ENCODE measurements around the gene KIF4B. TPM values are rescaled to one million over a fixed set of nuclear protein-coding genes. Genes with fewer than 3 reads are reported as not detected.
"Not testable (repeated sequence)": the region's sequence is repeated elsewhere in the genome, so short reads cannot be mapped to it uniquely, and the experiment has no call there.

The KIF4B gene
- total and polyA plus RNA-seq, 2 of the 13 experiments (the other 11 are each of a cell fraction or from before 2014, with no cell fraction given): 0.04 TPM; not detected in 1

DNA sequence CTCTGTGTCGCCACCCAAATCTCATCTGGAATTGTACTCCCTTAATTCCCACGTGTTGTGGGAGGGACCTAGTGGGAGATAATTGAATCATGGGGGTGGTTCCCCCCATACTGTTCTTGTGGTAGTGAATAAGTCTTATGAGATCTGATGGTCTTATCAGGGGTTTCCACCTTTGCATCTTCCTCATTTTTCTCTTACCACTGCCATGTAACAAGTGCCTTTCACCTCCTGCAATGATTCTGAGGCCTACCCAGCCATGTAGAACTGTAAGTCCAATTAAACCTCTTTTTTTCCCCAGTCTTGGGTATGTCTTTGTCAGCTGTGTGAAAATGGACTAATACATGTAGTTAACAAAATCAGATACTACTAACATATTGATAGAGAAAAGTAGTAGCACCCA, 35.3 kb upstream of the KIF4B start:
- not testable (repeated sequence) for H3K36me3 ChIP-seq (replicated peaks in 1 of 2; ENCODE audit: control insufficient read depth in 1 of 2, insufficient read depth in 2 of 2, low read length in 2 of 2); BruUV-seq (replicated peaks)

DNA sequence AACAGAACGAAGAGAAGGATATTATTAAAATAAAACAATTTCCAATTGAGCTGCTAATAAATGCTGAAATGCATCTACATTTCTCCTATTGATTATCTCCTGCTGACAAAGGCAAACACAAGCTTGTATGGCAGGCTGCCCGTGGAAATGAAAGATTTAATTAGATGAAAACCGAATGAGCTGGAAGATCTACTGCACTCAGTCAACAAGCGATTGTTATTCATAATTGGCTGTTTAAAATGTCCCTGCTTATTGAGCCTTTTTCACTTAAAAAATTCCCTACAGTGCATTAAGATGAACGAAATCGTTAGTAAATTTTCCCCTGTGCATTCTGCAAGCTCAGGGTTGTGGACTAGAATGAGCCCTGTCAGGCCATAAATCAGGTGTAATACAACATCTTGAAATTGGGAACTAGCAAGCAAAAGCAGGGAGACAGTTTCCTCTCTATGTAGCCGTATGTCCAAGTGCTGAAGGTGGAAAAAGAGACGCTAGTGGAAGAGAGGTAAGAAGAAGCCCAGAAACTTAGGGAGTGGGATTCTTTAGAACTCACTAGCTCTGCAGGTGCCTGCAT, 28.5 kb upstream of the KIF4B start:
- ChIA-PET CTCF (ENCODE audit: low intra/inter-chr PET ratio, low total read pairs) (no interaction called here), POLR2A (no interaction called here)
- H3K9ac ChIP-seq (ENCODE audit: insufficient read depth, low read depth, low read length): no peak overlapping the region
- H3K36me3 ChIP-seq (replicated peaks in 1 of 2; ENCODE audit: control insufficient read depth in 1 of 2, insufficient read depth in 2 of 2, low read length in 2 of 2): no peaks in the 10 kb centered on the region
- no peaks in the 10 kb centered on the region for H3K9me3 ChIP-seq (ENCODE audit: low read length)
- H4K20me1 ChIP-seq (ENCODE audit: insufficient read depth, low read length): no peaks in the 10 kb centered on the region
- ATAC-seq (no peak), DNase-seq (ENCODE audit: low spot score) (no peak), FAIRE-seq (no peak)
- no peak overlapping the region for H2AFZ ChIP-seq (ENCODE audit: low read length)
- no peaks in the 10 kb centered on the region for H3K4me1 ChIP-seq (ENCODE audit: insufficient read depth, low read length)
- no peak overlapping the region for H3K4me2 ChIP-seq (ENCODE audit: low read depth, low read length)
- no peaks in the 10 kb centered on the region for H3K79me2 ChIP-seq (ENCODE audit: insufficient read depth, low read length)
- H3K4me3 ChIP-seq (replicated peaks in 1 of 3; ENCODE audit: insufficient read depth in 1 of 3, low read depth in 2 of 3, low read length in 3 of 3): no peak overlapping the region
- H3K27ac ChIP-seq (ENCODE audit: extremely low read length, insufficient read depth, low read length): no peak overlapping the region
- no peak for TF ChIP-seq AGO2 (optimal IDR thresholded peaks at IDR 0.05; ENCODE audit: low read depth, low read length)
- TF ChIP-seq, protein P1, sequence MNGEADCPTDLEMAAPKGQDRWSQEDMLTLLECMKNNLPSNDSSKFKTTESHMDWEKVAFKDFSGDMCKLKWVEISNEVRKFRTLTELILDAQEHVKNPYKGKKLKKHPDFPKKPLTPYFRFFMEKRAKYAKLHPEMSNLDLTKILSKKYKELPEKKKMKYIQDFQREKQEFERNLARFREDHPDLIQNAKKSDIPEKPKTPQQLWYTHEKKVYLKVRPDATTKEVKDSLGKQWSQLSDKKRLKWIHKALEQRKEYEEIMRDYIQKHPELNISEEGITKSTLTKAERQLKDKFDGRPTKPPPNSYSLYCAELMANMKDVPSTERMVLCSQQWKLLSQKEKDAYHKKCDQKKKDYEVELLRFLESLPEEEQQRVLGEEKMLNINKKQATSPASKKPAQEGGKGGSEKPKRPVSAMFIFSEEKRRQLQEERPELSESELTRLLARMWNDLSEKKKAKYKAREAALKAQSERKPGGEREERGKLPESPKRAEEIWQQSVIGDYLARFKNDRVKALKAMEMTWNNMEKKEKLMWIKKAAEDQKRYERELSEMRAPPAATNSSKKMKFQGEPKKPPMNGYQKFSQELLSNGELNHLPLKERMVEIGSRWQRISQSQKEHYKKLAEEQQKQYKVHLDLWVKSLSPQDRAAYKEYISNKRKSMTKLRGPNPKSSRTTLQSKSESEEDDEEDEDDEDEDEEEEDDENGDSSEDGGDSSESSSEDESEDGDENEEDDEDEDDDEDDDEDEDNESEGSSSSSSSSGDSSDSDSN (CRISPR knock-in tag; IDR thresholded peaks at IDR 0.05): no peak
- TF ChIP-seq ZNF775 (CRISPR knock-in tag; IDR thresholded peaks at IDR 0.05; ENCODE audit: borderline replicate concordance): no peak
- no peak for TF ChIP-seq TAF15 (IDR thresholded peaks at IDR 0.05; ENCODE audit: low read depth, low read length, poor library complexity, severe bottlenecking)
- no peak for TF ChIP-seq ZBTB7B (CRISPR knock-in tag; IDR thresholded peaks at IDR 0.05)
- no peak for TF ChIP-seq RORA (CRISPR knock-in tag; IDR thresholded peaks at IDR 0.05)
- TF ChIP-seq, protein P2, sequence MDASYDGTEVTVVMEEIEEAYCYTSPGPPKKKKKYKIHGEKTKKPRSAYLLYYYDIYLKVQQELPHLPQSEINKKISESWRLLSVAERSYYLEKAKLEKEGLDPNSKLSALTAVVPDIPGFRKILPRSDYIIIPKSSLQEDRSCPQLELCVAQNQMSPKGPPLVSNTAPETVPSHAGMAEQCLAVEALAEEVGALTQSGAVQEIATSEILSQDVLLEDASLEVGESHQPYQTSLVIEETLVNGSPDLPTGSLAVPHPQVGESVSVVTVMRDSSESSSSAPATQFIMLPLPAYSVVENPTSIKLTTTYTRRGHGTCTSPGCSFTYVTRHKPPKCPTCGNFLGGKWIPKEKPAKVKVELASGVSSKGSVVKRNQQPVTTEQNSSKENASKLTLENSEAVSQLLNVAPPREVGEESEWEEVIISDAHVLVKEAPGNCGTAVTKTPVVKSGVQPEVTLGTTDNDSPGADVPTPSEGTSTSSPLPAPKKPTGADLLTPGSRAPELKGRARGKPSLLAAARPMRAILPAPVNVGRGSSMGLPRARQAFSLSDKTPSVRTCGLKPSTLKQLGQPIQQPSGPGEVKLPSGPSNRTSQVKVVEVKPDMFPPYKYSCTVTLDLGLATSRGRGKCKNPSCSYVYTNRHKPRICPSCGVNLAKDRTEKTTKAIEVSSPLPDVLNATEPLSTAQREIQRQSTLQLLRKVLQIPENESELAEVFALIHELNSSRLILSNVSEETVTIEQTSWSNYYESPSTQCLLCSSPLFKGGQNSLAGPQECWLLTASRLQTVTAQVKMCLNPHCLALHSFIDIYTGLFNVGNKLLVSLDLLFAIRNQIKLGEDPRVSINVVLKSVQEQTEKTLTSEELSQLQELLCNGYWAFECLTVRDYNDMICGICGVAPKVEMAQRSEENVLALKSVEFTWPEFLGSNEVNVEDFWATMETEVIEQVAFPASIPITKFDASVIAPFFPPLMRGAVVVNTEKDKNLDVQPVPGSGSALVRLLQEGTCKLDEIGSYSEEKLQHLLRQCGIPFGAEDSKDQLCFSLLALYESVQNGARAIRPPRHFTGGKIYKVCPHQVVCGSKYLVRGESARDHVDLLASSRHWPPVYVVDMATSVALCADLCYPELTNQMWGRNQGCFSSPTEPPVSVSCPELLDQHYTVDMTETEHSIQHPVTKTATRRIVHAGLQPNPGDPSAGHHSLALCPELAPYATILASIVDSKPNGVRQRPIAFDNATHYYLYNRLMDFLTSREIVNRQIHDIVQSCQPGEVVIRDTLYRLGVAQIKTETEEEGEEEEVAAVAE (CRISPR knock-in tag; IDR thresholded peaks at IDR 0.05; ENCODE audit: borderline replicate concordance): no peak
- no peak for TF ChIP-seq GABPA (IDR thresholded peaks at IDR 0.05; ENCODE audit: low read depth, low read length)
- TF ChIP-seq GABPA (CRISPR knock-in tag; IDR thresholded peaks at IDR 0.05; ENCODE audit: low read depth): no peak
- no peak for TF ChIP-seq BHLHE40 (IDR thresholded peaks at IDR 0.05; ENCODE audit: low read length)
- in situ Hi-C loops (cut with HindIII; ENCODE audit: extremely low pct_ligation_motif_present, low pct_unique_long_range_greater_than_20kb): no loop called here
- BruUV-seq (replicated peaks): no TSS peak
- 26% methylated on average over 8 of the region's 8 CpGs for WGBS (ENCODE audit: low lambda C conversion rate)
- H3K27me3 ChIP-seq (ENCODE audit: control insufficient read depth in 1 of 2, insufficient read depth in 2 of 2, low read length in 2 of 2): 0 out of 5 replicates have a peak, but pooled peaks cover 0 to 1% of the 10 kb centered on the region in 2 experiments
- intact Hi-C loops (cut with micrococcal nuclease; ENCODE audit: unreplicated experiment): no loop called here

More for the DNA sequence above, 35.3 kb upstream of the KIF4B start:
- H3K4me1 ChIP-seq (ENCODE audit: insufficient read depth, low read length); H2AFZ ChIP-seq (ENCODE audit: low read length); FAIRE-seq; H4K20me1 ChIP-seq (ENCODE audit: insufficient read depth, low read length); intact Hi-C loops (cut with micrococcal nuclease; ENCODE audit: unreplicated experiment); H3K27me3 ChIP-seq (ENCODE audit: control insufficient read depth in 1 of 2, insufficient read depth in 2 of 2, low read length in 2 of 2); H3K27ac ChIP-seq (ENCODE audit: extremely low read length, insufficient read depth, low read length); ATAC-seq; DNase-seq (ENCODE audit: low spot score); POLR2A ChIA-PET; CTCF ChIA-PET (ENCODE audit: low intra/inter-chr PET ratio, low total read pairs); H3K9me3 ChIP-seq (ENCODE audit: low read length); H3K4me3 ChIP-seq (replicated peaks in 1 of 3; ENCODE audit: insufficient read depth in 1 of 3, low read depth in 2 of 3, low read length in 3 of 3); H3K4me2 ChIP-seq (ENCODE audit: low read depth, low read length); H3K79me2 ChIP-seq (ENCODE audit: insufficient read depth, low read length); H3K9ac ChIP-seq (ENCODE audit: insufficient read depth, low read depth, low read length): not testable (repeated sequence)
- WGBS (ENCODE audit: low lambda C conversion rate): 93% methylated on average over 2 of the region's 2 CpGs
- in situ Hi-C loops (cut with HindIII; ENCODE audit: extremely low pct_ligation_motif_present, low pct_unique_long_range_greater_than_20kb): loop anchor here (10.0 kb wide), 1 partner anchor 47 kb away; no protein-coding TSS in a partner anchor

Data from HepG2 (cell line).